ENCODE data around the gene SLFNL1. TPM values are rescaled to one million over a fixed set of nuclear protein-coding genes. Genes with fewer than 3 reads are reported as not detected.

The SLFNL1 gene
- total RNA-seq, 1 donor from 2014 or later = 0.68 TPM

Other genes starting within 250 kb of the SLFNL1 start
- gene KCNQ4, start 237.9 kb downstream of the SLFNL1 start, total RNA-seq = 3.7 TPM
- 17.9 TPM for gene CITED4, start 159.4 kb downstream of the SLFNL1 start, total RNA-seq
- 51.0 TPM for gene CTPS1, start 42.0 kb downstream of the SLFNL1 start, total RNA-seq
- gene SCMH1, start 220.6 kb upstream of the SLFNL1 start, total RNA-seq = 78.4 TPM

All from ureter (tissue), 1 donor.